H1 (cell line): ENCODE measurements around the gene TTR. TPM values are rescaled to one million over a fixed set of nuclear protein-coding genes. Genes with fewer than 3 reads are reported as not detected.

Experiments used
- CTCF ChIA-PET: fragments of 300-600 bp; sonication (Branson Sonifier 250); formaldehyde crosslinking; loops from one replicate; lab custom pipeline; 2021; ENCODE audit not compliant: partially characterized antibody; lab: Charles Lee
- POLR2A ChIA-PET: fragments of 300-600 bp; sonication (Branson Sonifier 250); formaldehyde crosslinking; loops from one replicate; lab custom pipeline; 2021; ENCODE audit warnings: inconsistent platforms; ENCODE audit not compliant: partially characterized antibody; lab: Charles Lee
- DNase-seq, 2 experiments: peaks; one replicate each; pipeline versions ENCODE4 v3.0.0 to v3.0.0-alpha.2; 2010 to 2022; ENCODE audit warnings: low spot score in 2 of 2, low read depth in 1 of 2, mixed read lengths in 1 of 2
- FAIRE-seq: peaks from 2 replicates; lab custom pipeline; 2011; peaks lifted over from hg19 to GRCh38; lab: Jason Lieb, UNC
- H2AFZ ChIP-seq: 2 replicates; pipeline ENCODE4 v1.8.1; 2012; ENCODE audit warnings: low read length, inconsistent platforms
- H2AK5ac ChIP-seq: 2 replicates; pipeline ENCODE4 v1.6.1; 2013; ENCODE audit warnings: low read depth, low read length
- H2BK120ac ChIP-seq: replicated peaks from 2 replicates; pipeline ENCODE3; 2013; ENCODE audit warnings: low read depth, low read length, inconsistent platforms
- H2BK12ac ChIP-seq: 2 replicates; pipeline ENCODE4 v1.6.1; 2013; ENCODE audit warnings: low read depth, low read length
- H2BK15ac ChIP-seq: 2 replicates; pipeline ENCODE4 v1.6.1; 2013; ENCODE audit warnings: low read length
- H2BK20ac ChIP-seq: 2 replicates; pipeline ENCODE4 v1.6.1; 2013; ENCODE audit warnings: low read length
- H2BK5ac ChIP-seq: 2 replicates; pipeline ENCODE4 v1.6.1; 2013; ENCODE audit warnings: low read depth, low read length
- H3K14ac ChIP-seq: 2 replicates; pipeline ENCODE4 v1.6.1; 2013; ENCODE audit warnings: inconsistent platforms; ENCODE audit not compliant: insufficient read length
- H3K18ac ChIP-seq: 2 replicates; pipeline ENCODE4 v1.6.1; 2013; ENCODE audit warnings: low read length; ENCODE audit errors: extremely low read depth
- H3K23ac ChIP-seq: 2 replicates; pipeline ENCODE4 v1.6.1; 2013; ENCODE audit warnings: inconsistent platforms; ENCODE audit not compliant: insufficient read length
- H3K23me2 ChIP-seq: 2 replicates; pipeline ENCODE4 v1.6.1; 2013; ENCODE audit warnings: low read depth, low read length
- H3K27ac ChIP-seq: 2 replicates; pipeline ENCODE4 v1.6.1; 2011; ENCODE audit warnings: low read depth, low read length, inconsistent platforms
- H3K27me3 ChIP-seq, 4 experiments: replicated peaks in 1 of 4; 1 replicate in 1 of 4; 2 replicates in 3 of 4; pipeline versions ENCODE4 v1.6.1 to v1.8.1; 2011 to 2013; ENCODE audit warnings: low read length in 3 of 4, mild to moderate bottlenecking in 3 of 4, inconsistent platforms in 2 of 4, mixed read lengths in 2 of 4, moderate library complexity in 1 of 4; ENCODE audit not compliant: control insufficient read depth in 3 of 4, insufficient read depth in 3 of 4; ENCODE audit errors: extremely low read depth in 1 of 4
- H3K36me3 ChIP-seq, 4 experiments: 2 replicates each; pipeline versions ENCODE4 v1.6.1 to v1.8.1; 2011 to 2013; ENCODE audit warnings: mild to moderate bottlenecking in 4 of 4, low read length in 3 of 4, moderate library complexity in 2 of 4, control low read depth in 1 of 4, inconsistent platforms in 1 of 4; ENCODE audit not compliant: insufficient read depth in 4 of 4, control insufficient read depth in 2 of 4
- H3K4ac ChIP-seq: replicated peaks from 2 replicates; pipeline ENCODE3; 2013; ENCODE audit warnings: low read length, low read depth, mixed read lengths, inconsistent platforms; ENCODE audit not compliant: insufficient read length
- H3K4me1 ChIP-seq, 4 experiments: replicated peaks in 1 of 4; 1 replicate in 1 of 4; 2 replicates in 3 of 4; pipeline versions ENCODE4 v1.6.1 to v1.8.1; 2011 to 2013; ENCODE audit warnings: low read length in 3 of 4, inconsistent platforms in 2 of 4, mixed read lengths in 1 of 4; ENCODE audit not compliant: insufficient read depth in 4 of 4, control insufficient read depth in 3 of 4
- H3K4me2 ChIP-seq, 2 experiments: 2 replicates each; pipeline versions ENCODE4 v1.6.1 to v1.8.1; 2011 to 2013; ENCODE audit warnings: low read depth in 2 of 2, low read length in 2 of 2, control low read depth in 1 of 2, inconsistent platforms in 1 of 2, mild to moderate bottlenecking in 1 of 2; ENCODE audit not compliant: insufficient read depth in 1 of 2
- H3K4me3 ChIP-seq, 4 experiments: fragments of 200-600, 300-600 bp in 1 of 4; sonication (generic), shearing (Covaris generic), sonication (Bioruptor Twin) in 1 of 4; 2 replicates each; pipeline versions ENCODE4 v1.5.1 to v1.8.1; 2011 to 2016; ENCODE audit warnings: low read length in 4 of 4, low read depth in 3 of 4, control low read depth in 2 of 4, inconsistent platforms in 2 of 4, mild to moderate bottlenecking in 2 of 4, mixed read lengths in 1 of 4, moderate library complexity in 1 of 4; ENCODE audit not compliant: insufficient read depth in 2 of 4; ENCODE audit errors: extremely low read depth in 1 of 4
- H3K56ac ChIP-seq: replicated peaks from 2 replicates; pipeline ENCODE3; 2013; ENCODE audit warnings: low read depth, mild to moderate bottlenecking, mixed read lengths, low read length, inconsistent platforms; ENCODE audit not compliant: insufficient read length
- H3K79me1 ChIP-seq: 2 replicates; pipeline ENCODE4 v1.6.1; 2013; ENCODE audit warnings: low read depth, low read length, control low read depth
- H3K79me2 ChIP-seq, 2 experiments: 2 replicates each; pipeline versions ENCODE4 v1.6.1 to v1.8.1; 2012 to 2013; ENCODE audit warnings: low read length in 2 of 2, mild to moderate bottlenecking in 2 of 2, inconsistent platforms in 1 of 2; ENCODE audit not compliant: insufficient read depth in 2 of 2, control insufficient read depth in 1 of 2
- H3K9ac ChIP-seq, 4 experiments: replicated peaks in 1 of 4; 1 replicate in 1 of 4; 2 replicates in 3 of 4; pipeline versions ENCODE4 v1.6.1 to v1.8.1; 2011 to 2013; ENCODE audit warnings: low read depth in 3 of 4, low read length in 3 of 4, control low read depth in 2 of 4, mild to moderate bottlenecking in 2 of 4, moderate library complexity in 2 of 4, inconsistent platforms in 1 of 4; ENCODE audit errors: extremely low read depth in 1 of 4
- H3K9me3 ChIP-seq, 2 experiments: 2 replicates each; pipeline versions ENCODE4 v1.6.1 to v1.8.1; 2012 to 2013; ENCODE audit warnings: mild to moderate bottlenecking in 2 of 2, moderate library complexity in 2 of 2, control low read depth in 1 of 2, inconsistent platforms in 1 of 2, low read depth in 1 of 2, low read length in 1 of 2, mixed read lengths in 1 of 2; ENCODE audit not compliant: insufficient read depth in 2 of 2
- H4K20me1 ChIP-seq, 2 experiments: replicated peaks in 1 of 2; 2 replicates each; pipeline versions ENCODE3 to v1.8.1; 2011 to 2013; ENCODE audit warnings: inconsistent platforms in 2 of 2, low read length in 2 of 2, mild to moderate bottlenecking in 1 of 2; ENCODE audit not compliant: insufficient read depth in 2 of 2, control insufficient read depth in 1 of 2
- H4K5ac ChIP-seq: 2 replicates; pipeline ENCODE4 v1.6.1; 2013; ENCODE audit warnings: low read length, low read depth, mixed read lengths, inconsistent platforms; ENCODE audit not compliant: insufficient read length
- H4K8ac ChIP-seq: 2 replicates; pipeline ENCODE4 v1.8.0; 2013; ENCODE audit warnings: mild to moderate bottlenecking, moderate library complexity, low read length, inconsistent platforms; ENCODE audit not compliant: insufficient read depth; ENCODE audit errors: extremely low read depth
- H4K91ac ChIP-seq: replicated peaks from 2 replicates; pipeline ENCODE3; 2013; ENCODE audit warnings: low read length, mixed read lengths, inconsistent platforms; ENCODE audit not compliant: insufficient read length
- WGBS, 2 experiments: shearing (Covaris generic) in 1 of 2; methylation state at CpG; one replicate each; pipeline versions ENCODE4 v1.1.6 to v1.1.7; 2013 to 2015; ENCODE audit warnings: low lambda C conversion rate in 2 of 2, mixed read lengths in 2 of 2, inconsistent platforms in 1 of 2, low coverage in 1 of 2, missing lambda C conversion rate in 1 of 2; ENCODE audit not compliant: insufficient replicate concordance in 2 of 2, insufficient coverage in 1 of 2, insufficient read length in 1 of 2; ENCODE audit errors: extremely low coverage in 1 of 2, missing lambda C conversion rate in 1 of 2; 5-methylcytosine and 5-hydroxymethylcytosine counted together
- polyA plus RNA-seq, 7 experiments: library from polyadenylated mRNA; depleted of rRNA in 3 of 7; stranded (reverse) in 5 of 7; unstranded in 2 of 7; fragments of >200 nt in 5 of 7; fragments of 200-250 nt in 2 of 7; gene quantifications; 1 replicate in 5 of 7; 2 replicates in 1 of 7; 4 replicates in 1 of 7; pipeline versions ENCODE4 v1.2.1 to v1.2.3, GENCODE V29; 2011 to 2013; ENCODE audit warnings: missing spikeins in 2 of 7, mixed read lengths in 2 of 7
- total RNA-seq: library from RNA; stranded (reverse); fragmentation: NEBNext Ultra II Directional; extraction: Animal tissue kit (Norgen Biotek cat#: 25700); gene quantifications from 2 replicates; pipeline ENCODE4 v1.2.1, GENCODE V29; 2021

TTR gene
- total and polyA plus RNA-seq, 2 of the 8 experiments (the other 6 are each of a cell fraction or from before 2014, with no cell fraction given) = not detected

DNA sequence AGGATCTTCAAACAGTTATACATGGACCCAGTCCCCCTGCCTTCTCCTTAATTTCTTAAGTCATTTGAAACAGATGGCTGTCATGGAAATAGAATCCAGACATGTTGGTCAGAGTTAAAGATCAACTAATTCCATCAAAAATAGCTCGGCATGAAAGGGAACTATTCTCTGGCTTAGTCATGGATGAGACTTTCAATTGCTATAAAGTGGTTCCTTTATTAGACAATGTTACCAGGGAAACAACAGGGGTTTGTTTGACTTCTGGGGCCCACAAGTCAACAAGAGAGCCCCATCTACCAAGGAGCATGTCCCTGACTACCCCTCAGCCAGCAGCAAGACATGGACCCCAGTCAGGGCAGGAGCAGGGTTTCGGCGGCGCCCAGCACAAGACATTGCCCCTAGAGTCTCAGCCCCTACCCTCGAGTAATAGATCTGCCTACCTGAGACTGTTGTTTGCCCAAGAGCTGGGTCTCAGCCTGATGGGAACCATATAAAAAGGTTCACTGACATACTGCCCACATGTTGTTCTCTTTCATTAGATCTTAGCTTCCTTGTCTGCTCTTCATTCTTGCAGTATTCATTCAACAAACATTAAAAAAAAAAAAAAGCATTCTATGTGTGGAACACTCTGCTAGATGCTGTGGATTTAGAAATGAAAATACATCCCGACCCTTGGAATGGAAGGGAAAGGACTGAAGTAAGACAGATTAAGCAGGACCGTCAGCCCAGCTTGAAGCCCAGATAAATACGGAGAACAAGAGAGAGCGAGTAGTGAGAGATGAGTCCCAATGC lies 4.6 kb downstream of the TTR start:
- Histone ChIP-seq H3K79me2 (no peaks in the 10 kb centered on the region), H3K9ac (no peak overlapping the region), H3K79me1 (no peaks in the 10 kb centered on the region), H2BK15ac (no peak overlapping the region), H2BK20ac (no peak overlapping the region), H3K23ac (no peak overlapping the region), H3K27ac (no peak overlapping the region), H2BK120ac (no peak overlapping the region), H3K4me2 (no peak overlapping the region), H3K9me3 (no peaks in the 10 kb centered on the region), H3K36me3 (no peaks in the 10 kb centered on the region), H2AFZ (no peak overlapping the region), H3K4ac (no peak overlapping the region), H2AK5ac (no peak overlapping the region), H4K8ac (no peak overlapping the region), H4K20me1 (no peaks in the 10 kb centered on the region), H3K56ac (no peak overlapping the region), H3K18ac (no peak overlapping the region), H2BK12ac (no peak overlapping the region), H3K4me3 (no peak overlapping the region), H3K14ac (no peak overlapping the region), H3K23me2 (no peaks in the 10 kb centered on the region), H2BK5ac (no peak overlapping the region), H3K4me1 (no peaks in the 10 kb centered on the region), H4K91ac (no peak overlapping the region), H3K27me3 (no peaks in the 10 kb centered on the region), H4K5ac (no peak overlapping the region)
- ChIA-PET CTCF (interaction anchor here (0.5 to 1.9 kb wide), 6 partner anchors 9 to 191 kb away, joined by 3 to 8 read pairs (median 4); no protein-coding TSS in a partner anchor), POLR2A (no interaction called here)
- FAIRE-seq (no peak), DNase-seq (no peak)
- 90% methylated on average over 9 of the region's 9 CpGs; no CpG with 5 or more reads in 1 of the 2 experiments for WGBS, 2 experiments
